HK-2 (cell line): ENCODE measurements around the gene ARHGEF7.

ENCODE experiments used
- DNase-seq: peaks from one replicate; pipeline ENCODE4 v3.0.0-alpha.2; 2018; ENCODE audit not compliant: unreplicated experiment

Gene ARHGEF7

GRCh38 chr13:111278743-111279652 lies 163.9 kb downstream of the ARHGEF7 start:
- DNase-seq: no peak

- DNase-seq: no peak
These were observed 165.1 kb downstream of the ARHGEF7 start for GRCh38 chr13:111280226-111280625.

- no peak for DNase-seq
These were observed 165.8 kb downstream of the ARHGEF7 start for GRCh38 chr13:111280681-111281585.

- no peak for DNase-seq
These were observed 166.7 kb downstream of the ARHGEF7 start for GRCh38 chr13:111281751-111282311.

- no peak for DNase-seq
These were observed 167.3 kb downstream of the ARHGEF7 start for GRCh38 chr13:111282425-111282824.

- no peak for DNase-seq
These were observed 167.9 kb downstream of the ARHGEF7 start for GRCh38 chr13:111282997-111283396.

GRCh38 chr13:111283457-111283856 lies 168.3 kb downstream of the ARHGEF7 start:
- no peak for DNase-seq

GRCh38 chr13:111283991-111284390 lies 168.9 kb downstream of the ARHGEF7 start:
- no peak for DNase-seq

- no peak for DNase-seq
These were observed 169.5 kb downstream of the ARHGEF7 start for GRCh38 chr13:111284565-111284964.

- DNase-seq: no peak
These were observed 171.1 kb downstream of the ARHGEF7 start for GRCh38 chr13:111286162-111286561.

- no peak for DNase-seq
These were observed 171.6 kb downstream of the ARHGEF7 start for GRCh38 chr13:111286749-111287148.

- no peak for DNase-seq
These were observed 172.1 kb downstream of the ARHGEF7 start for GRCh38 chr13:111287201-111287600.

GRCh38 chr13:111288276-111288675 lies 173.2 kb downstream of the ARHGEF7 start:
- no peak for DNase-seq

- DNase-seq: no peak
These were observed 174.1 kb downstream of the ARHGEF7 start for GRCh38 chr13:111289251-111289650.

GRCh38 chr13:111291908-111292307 lies 176.8 kb downstream of the ARHGEF7 start:
- no peak for DNase-seq

- no peak for DNase-seq
These were observed 177.8 kb downstream of the ARHGEF7 start for GRCh38 chr13:111292710-111293485.

- DNase-seq: no peak
These were observed 180.8 kb downstream of the ARHGEF7 start for GRCh38 chr13:111295886-111296285.

GRCh38 chr13:111296417-111296816 lies 181.3 kb downstream of the ARHGEF7 start:
- no peak for DNase-seq

- DNase-seq: no peak
These were observed 183.3 kb downstream of the ARHGEF7 start for GRCh38 chr13:111298214-111298975.

GRCh38 chr13:111302045-111302726 lies 187.1 kb downstream of the ARHGEF7 start:
- DNase-seq: no peak
